Activated CD8-positive, alpha-beta memory T cell treated with anti-CD3 and anti-CD28 coated beads for 1 hour (primary cell): ENCODE measurements around the gene PEPD.

Experiments
- DNase-seq, 2 donors: peaks; one replicate each; pipeline ENCODE4 v3.0.0-alpha.2; 2020; ENCODE audit warnings: low read depth in 1 of 2; ENCODE audit errors: extremely low read depth in 1 of 2

Gene PEPD

GRCh38 chr19:33512580-33513137 is 8.9 kb downstream of the PEPD start:
- DNase-seq: no peak

GRCh38 chr19:33512021-33512420 is 9.6 kb downstream of the PEPD start:
- no peak for DNase-seq

GRCh38 chr19:33511346-33511745 is 10.2 kb downstream of the PEPD start:
- DNase-seq: no peak

GRCh38 chr19:33510462-33511194 is 11.0 kb downstream of the PEPD start:
- DNase-seq: no peak

- no peak for DNase-seq
These were observed 11.8 kb downstream of the PEPD start for GRCh38 chr19:33509774-33510173.

GRCh38 chr19:33508941-33509614 is 12.5 kb downstream of the PEPD start:
- no peak for DNase-seq

GRCh38 chr19:33508431-33508830 is 13.2 kb downstream of the PEPD start:
- DNase-seq: no peak

GRCh38 chr19:33508009-33508408 is 13.6 kb downstream of the PEPD start:
- no peak for DNase-seq

- no peak for DNase-seq
These were observed 14.3 kb downstream of the PEPD start for GRCh38 chr19:33507021-33507956.

GRCh38 chr19:33506498-33506897 is 15.1 kb downstream of the PEPD start:
- DNase-seq: no peak

- DNase-seq: no peak
These were observed 15.8 kb downstream of the PEPD start for GRCh38 chr19:33505823-33506222.

GRCh38 chr19:33505148-33505547 is 16.4 kb downstream of the PEPD start:
- DNase-seq: no peak

GRCh38 chr19:33504058-33504444 is 17.5 kb downstream of the PEPD start:
- DNase-seq: no peak

- no peak for DNase-seq
These were observed 18.0 kb downstream of the PEPD start for GRCh38 chr19:33503433-33504057.

- DNase-seq: no peak
These were observed 18.6 kb downstream of the PEPD start for GRCh38 chr19:33503030-33503429.

- DNase-seq: no peak
These were observed 19.1 kb downstream of the PEPD start for GRCh38 chr19:33502521-33502920.

GRCh38 chr19:33501693-33502356 is 19.8 kb downstream of the PEPD start:
- no peak for DNase-seq

- DNase-seq: no peak
These were observed 20.6 kb downstream of the PEPD start for GRCh38 chr19:33500991-33501390.

GRCh38 chr19:33500586-33500985 is 21.0 kb downstream of the PEPD start:
- no peak for DNase-seq
